Osteocyte (in vitro differentiated cells): ENCODE results near the gene CTIF. TPM values are rescaled to one million over a fixed set of nuclear protein-coding genes. Genes with fewer than 3 reads are reported as not detected.

Experiments used
- DNase-seq: peaks from one replicate; pipeline ENCODE4 v3.0.0; 2021; ENCODE audit warnings: mixed read lengths; ENCODE audit not compliant: unreplicated experiment; ENCODE audit errors: extremely low spot score
- H3K27ac Mint-ChIP-seq: one replicate; pipeline ENCODE4 v1.8.0; 2021; ENCODE audit warnings: mild to moderate bottlenecking, mixed read lengths; ENCODE audit not compliant: unreplicated experiment
- H3K27me3 Mint-ChIP-seq: one replicate; pipeline ENCODE4 v1.8.0; 2021; ENCODE audit warnings: mixed read lengths; ENCODE audit not compliant: unreplicated experiment
- H3K36me3 Mint-ChIP-seq: one replicate; pipeline ENCODE4 v1.8.0; 2021; ENCODE audit warnings: mixed read lengths; ENCODE audit not compliant: unreplicated experiment
- H3K4me1 Mint-ChIP-seq: one replicate; pipeline ENCODE4 v1.8.0; 2021; ENCODE audit warnings: mixed read lengths; ENCODE audit not compliant: unreplicated experiment
- H3K4me3 Mint-ChIP-seq: one replicate; pipeline ENCODE4 v1.8.0; 2021; ENCODE audit warnings: mild to moderate bottlenecking, moderate library complexity, mixed read lengths; ENCODE audit not compliant: unreplicated experiment
- H3K9me3 Mint-ChIP-seq: one replicate; pipeline ENCODE4 v1.8.0; 2021; ENCODE audit warnings: mixed read lengths; ENCODE audit not compliant: unreplicated experiment
- total RNA-seq: library from RNA; stranded (reverse); gene quantifications from 2 replicates; pipeline ENCODE4 v1.2.1, GENCODE V29; 2021
- TF ChIP-seq, protein P1 (sequence below): fragments of 200-600 bp; sonication (generic); IDR thresholded peaks from 2 replicates; pipeline ENCODE4 v1.5.0; 2021; ENCODE audit warnings: antibody characterized with exemption, mild to moderate bottlenecking, moderate library complexity

CTIF gene
- total RNA-seq, 1 donor from 2014 or later: 172 TPM

DNA sequence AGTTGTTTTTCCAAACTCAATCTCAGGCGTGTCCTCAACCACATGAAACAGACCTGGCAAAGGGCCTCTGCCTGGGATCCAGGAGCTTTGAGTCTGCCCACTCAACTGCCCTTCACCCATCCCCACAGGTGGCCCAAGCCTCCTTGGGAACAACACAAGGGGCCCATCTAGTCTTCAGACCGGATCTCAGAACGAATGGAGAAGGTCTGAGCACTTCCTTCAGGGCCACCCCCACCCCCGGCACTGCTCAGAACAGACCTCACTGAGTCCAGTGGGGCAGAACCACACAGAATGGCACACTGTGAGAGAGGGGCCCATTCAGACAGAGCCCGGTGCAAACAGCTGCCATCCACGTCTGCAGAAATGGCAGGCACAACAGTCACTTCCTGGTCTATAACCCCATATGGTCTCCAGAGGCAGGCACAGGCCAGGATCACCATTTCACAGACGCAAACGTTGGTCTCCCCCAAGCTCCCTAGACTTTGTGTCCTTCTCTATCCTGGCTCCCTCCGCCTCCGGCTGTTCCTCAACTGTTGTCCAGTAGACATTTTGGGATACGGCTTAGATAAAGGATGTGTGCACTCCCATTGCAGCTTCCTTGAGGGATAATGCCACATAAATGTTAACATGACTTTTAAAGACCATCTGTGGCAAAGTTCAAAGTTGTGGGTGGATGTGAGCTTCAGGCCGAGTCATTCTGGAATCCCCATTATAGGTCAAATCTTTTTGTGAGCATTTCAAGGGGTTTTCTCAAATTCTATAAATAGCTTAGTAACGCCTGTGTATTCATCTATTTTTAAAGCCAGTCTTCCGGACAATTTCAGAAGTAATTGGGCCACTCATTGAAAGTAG lies 262.3 kb downstream of the CTIF start:
- H3K27ac Mint-ChIP-seq: peak overlapping the region; percentile 38
- DNase-seq: peak; percentile 62
- no peaks in the 10 kb centered on the region for H3K27me3 Mint-ChIP-seq
- peaks cover 24% of the 10 kb centered on the region for H3K4me1 Mint-ChIP-seq
- peaks cover 55% of the 10 kb centered on the region for H3K36me3 Mint-ChIP-seq
- no peaks in the 10 kb centered on the region for H3K9me3 Mint-ChIP-seq
- H3K4me3 Mint-ChIP-seq: no peak overlapping the region
- TF ChIP-seq, protein P1, sequence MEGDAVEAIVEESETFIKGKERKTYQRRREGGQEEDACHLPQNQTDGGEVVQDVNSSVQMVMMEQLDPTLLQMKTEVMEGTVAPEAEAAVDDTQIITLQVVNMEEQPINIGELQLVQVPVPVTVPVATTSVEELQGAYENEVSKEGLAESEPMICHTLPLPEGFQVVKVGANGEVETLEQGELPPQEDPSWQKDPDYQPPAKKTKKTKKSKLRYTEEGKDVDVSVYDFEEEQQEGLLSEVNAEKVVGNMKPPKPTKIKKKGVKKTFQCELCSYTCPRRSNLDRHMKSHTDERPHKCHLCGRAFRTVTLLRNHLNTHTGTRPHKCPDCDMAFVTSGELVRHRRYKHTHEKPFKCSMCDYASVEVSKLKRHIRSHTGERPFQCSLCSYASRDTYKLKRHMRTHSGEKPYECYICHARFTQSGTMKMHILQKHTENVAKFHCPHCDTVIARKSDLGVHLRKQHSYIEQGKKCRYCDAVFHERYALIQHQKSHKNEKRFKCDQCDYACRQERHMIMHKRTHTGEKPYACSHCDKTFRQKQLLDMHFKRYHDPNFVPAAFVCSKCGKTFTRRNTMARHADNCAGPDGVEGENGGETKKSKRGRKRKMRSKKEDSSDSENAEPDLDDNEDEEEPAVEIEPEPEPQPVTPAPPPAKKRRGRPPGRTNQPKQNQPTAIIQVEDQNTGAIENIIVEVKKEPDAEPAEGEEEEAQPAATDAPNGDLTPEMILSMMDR: no peak

DNA sequence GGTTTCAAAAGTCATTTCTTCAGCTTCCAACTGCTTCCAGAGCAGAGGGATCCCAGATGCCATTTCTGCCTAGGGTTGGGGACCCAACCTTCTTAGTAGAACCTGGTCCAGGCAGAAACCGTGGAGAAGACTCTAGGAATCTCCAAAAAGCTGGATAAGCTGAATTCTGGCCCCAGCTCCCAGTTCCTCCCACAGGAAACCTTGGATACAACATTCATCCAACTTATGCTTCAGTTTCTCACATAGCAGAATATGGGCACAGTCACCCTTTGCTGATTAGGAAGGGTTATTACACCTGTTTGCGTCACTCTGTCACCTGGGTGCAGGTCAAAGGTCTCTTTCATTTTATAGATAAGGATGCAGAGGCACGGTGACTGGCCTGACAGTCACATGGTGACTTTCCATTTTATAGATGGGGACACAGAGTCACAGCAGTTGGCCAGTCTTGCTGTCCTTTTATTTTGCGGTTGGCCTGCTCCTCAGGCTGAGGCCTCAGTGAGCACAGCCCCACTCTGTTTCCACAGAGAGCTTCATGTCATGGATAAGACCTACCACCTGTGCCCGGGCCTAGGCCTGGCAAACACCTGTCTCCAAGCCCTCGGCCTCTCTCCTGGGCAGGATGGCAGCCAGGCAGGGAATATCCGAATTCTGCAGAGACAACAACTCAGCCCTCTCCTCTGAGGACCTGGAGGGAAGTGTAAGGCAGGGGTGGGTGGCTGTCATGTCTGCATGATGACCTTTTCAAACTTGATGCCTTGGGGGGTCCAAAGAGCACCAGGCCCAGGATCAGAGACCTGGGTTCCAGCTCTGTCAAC lies 263.1 kb downstream of the CTIF start:
- Mint-ChIP-seq H3K9me3 (no peaks in the 10 kb centered on the region), H3K36me3 (peaks cover 51% of the 10 kb centered on the region), H3K4me3 (no peak overlapping the region), H3K4me1 (peaks cover 32% of the 10 kb centered on the region), H3K27ac (peak overlapping the region; percentile 38), H3K27me3 (no peaks in the 10 kb centered on the region)
- peak; percentile 57 for DNase-seq
- TF ChIP-seq, protein P1: no peak

DNA sequence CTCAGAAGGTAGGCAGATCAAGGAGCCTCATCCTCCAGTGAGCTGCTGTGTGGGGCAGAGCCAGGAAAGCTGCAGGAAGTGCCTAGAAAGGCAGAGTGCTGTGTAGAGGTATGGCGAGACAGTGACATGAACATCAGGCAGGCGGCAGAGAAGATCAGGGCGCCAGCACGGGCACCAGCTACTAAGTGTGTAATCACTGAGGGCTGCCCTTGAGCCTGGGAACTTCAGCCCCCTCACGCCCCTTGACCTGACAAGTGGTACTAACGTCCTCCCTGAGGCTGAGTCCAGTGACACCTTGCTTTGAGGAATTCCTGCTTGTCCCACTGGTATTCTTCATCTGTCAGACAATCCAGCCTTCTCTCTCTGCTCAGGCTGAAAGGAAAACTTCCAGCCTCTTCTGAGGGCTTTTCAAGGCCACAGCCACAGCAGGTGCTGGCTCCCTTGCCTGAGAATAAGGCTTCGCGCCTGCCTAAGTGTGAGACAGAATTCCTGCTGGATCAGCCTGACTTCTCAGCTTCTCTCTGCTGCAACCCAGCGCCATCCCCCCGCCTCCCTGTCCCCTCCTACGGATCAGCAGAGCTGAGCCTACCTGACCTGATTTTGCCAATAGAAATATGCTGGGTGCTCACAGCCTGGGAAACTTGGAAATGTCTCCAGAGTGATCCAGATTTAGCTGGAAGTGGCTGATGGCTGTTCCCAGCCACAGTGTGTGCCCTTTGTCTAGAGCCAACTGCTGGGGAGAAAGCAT lies 263.9 kb downstream of the CTIF start:
- Mint-ChIP-seq H3K4me3 (no peak overlapping the region), H3K9me3 (no peaks in the 10 kb centered on the region), H3K27me3 (no peaks in the 10 kb centered on the region), H3K27ac (peak overlapping the region; percentile 65), H3K36me3 (peaks cover 49% of the 10 kb centered on the region), H3K4me1 (peaks cover 40% of the 10 kb centered on the region)
- TF ChIP-seq, protein P1: no peak
- DNase-seq: peak; percentile 57

DNA sequence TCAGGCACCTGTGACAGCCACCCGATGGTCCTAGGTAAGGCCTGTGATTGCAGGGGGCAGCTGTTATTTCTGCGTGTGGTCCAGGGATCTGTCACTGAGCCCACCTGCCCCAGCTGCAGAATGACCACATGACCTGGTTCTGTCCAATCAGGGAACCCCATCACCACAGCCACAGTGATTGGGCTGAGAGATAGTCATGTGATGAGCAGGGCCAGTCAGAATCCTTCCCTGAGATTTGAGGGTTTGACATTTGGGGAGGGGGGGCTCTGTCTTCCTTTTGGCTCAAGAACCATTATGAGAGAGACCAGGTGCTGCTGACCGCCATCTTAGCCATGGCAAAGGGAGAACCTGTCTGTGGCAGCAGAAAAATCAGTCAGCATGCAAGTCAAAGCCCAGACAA lies 264.7 kb downstream of the CTIF start:
- Mint-ChIP-seq H3K27ac (peak overlapping the region; percentile 65), H3K4me3 (no peak overlapping the region), H3K36me3 (peaks cover 46% of the 10 kb centered on the region), H3K4me1 (peaks cover 48% of the 10 kb centered on the region), H3K27me3 (no peaks in the 10 kb centered on the region), H3K9me3 (no peaks in the 10 kb centered on the region)
- TF ChIP-seq, protein P1: no peak
- DNase-seq: no peak
